Esophagus squamous epithelium (tissue), 5 donors: ENCODE data around the gene CAPZB. TPM values are rescaled to one million over a fixed set of nuclear protein-coding genes. Genes with fewer than 3 reads are reported as not detected.
A peak's percentile ranks its signal among the peaks of the same experiment; 100 is the strongest.
"Not testable (repeated sequence)": the region's sequence is repeated elsewhere in the genome, so short reads cannot be mapped to it uniquely, and the experiment has no call there.

ENCODE experiments used
- DNase-seq: peaks from one replicate; lab custom pipeline; 2025; lab: John Stamatoyannopoulos, UW
- H3K27ac ChIP-seq, 4 donors: fragments of 200-600 bp; sonication (generic); one replicate each; pipeline ENCODE4 v1.5.1; 2016 to 2019; ENCODE audit warnings: mild to moderate bottlenecking in 1 of 4
- H3K27me3 ChIP-seq, 4 donors: fragments of 200-600 bp; sonication (generic); 1 replicate in 3 of 4; 2 replicates in 1 of 4; pipeline versions ENCODE4 v1.5.1 to v1.6.0; 2017 to 2021; ENCODE audit warnings: antibody characterized with exemption in 1 of 4
- H3K36me3 ChIP-seq, 3 donors: fragments of 200-600 bp; sonication (generic); one replicate each; pipeline ENCODE4 v1.5.1; 2016 to 2019
- H3K4me1 ChIP-seq, 3 donors: fragments of 200-600 bp; sonication (generic); one replicate each; pipeline ENCODE4 v1.5.1; 2017 to 2019
- H3K4me3 ChIP-seq, 4 donors: fragments of 200-600 bp; sonication (generic); 1 replicate in 3 of 4; 2 replicates in 1 of 4; pipeline ENCODE4 v1.5.1; 2016 to 2019; ENCODE audit warnings: mild to moderate bottlenecking in 2 of 4, moderate library complexity in 1 of 4
- H3K9me3 ChIP-seq, 3 donors: fragments of 200-600 bp; sonication (generic); one replicate each; pipeline ENCODE4 v1.5.1; 2016 to 2019
- POLR2A ChIP-seq, 4 donors: fragments of 450-650 bp; IDR thresholded peaks; one replicate each; pipeline ENCODE4 v1.6.1; 2017; ENCODE audit warnings: antibody characterized with exemption in 4 of 4, mild to moderate bottlenecking in 4 of 4, moderate library complexity in 3 of 4
- WGBS, 2 donors: methylation state at CpG; one replicate each; pipeline ENCODE4 v1.1.5; 2018; 5-methylcytosine and 5-hydroxymethylcytosine counted together
- intact Hi-C: fragments of 100-400 bp; cut with DNase I; formaldehyde crosslinking; loops from one replicate; pipeline ENCODE4 v1.15.0; 2022
- total RNA-seq, 4 donors: library from RNA; depleted of rRNA; stranded (reverse); fragments of >200 nt; gene quantifications; one replicate each; pipeline ENCODE4 v1.1.0, GENCODE V29; 2016
- TF ChIP-seq, protein P1 (sequence below), 6 experiments: fragments of 450-650 bp in 4 of 6; fragments of 200-600 bp in 2 of 6; sonication (generic) in 2 of 6; IDR thresholded peaks; one replicate each; pipeline ENCODE4 v1.5.1; 2016 to 2019; ENCODE audit warnings: antibody characterized with exemption in 6 of 6, mild to moderate bottlenecking in 4 of 6, moderate library complexity in 4 of 6
- donor health status: DM: yes; HTN: yes; CAD: no.

Gene CAPZB
- total RNA-seq, 4 donors from 2014 or later: 89.4 to 146 (median 126) TPM

DNA sequence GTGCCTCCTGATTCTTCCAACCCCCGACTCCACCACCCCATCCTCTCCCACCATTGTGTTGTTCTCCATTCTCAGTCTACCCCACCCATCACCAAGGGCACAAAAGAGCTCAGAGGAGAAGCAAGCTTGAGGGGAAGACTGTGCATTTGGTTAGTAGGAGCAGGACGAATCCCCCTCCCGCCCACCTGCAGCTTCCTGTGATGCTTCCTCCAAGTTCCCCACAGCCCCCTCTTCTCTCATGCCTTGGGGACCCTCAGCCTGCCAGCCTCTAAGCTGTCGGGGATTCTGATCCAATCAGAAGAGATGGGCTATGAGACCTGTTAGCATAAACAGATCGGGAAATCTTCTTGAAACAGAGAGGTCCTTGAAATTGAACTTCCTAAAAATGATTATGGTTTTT lies 22.2 kb upstream of the CAPZB start:
- intact Hi-C loops: no loop called here
- H3K27me3 ChIP-seq: no peaks in the 10 kb centered on the region
- no peaks in the 10 kb centered on the region for H3K9me3 ChIP-seq
- H3K4me1 ChIP-seq: peaks cover 6 to 42% (median 20%) of the 10 kb centered on the region in 3 donors
- H3K27ac ChIP-seq: peak overlapping the region in 3 of 4 donors; percentile 68 to 86 (median 70)
- no peak for DNase-seq
- H3K4me3 ChIP-seq: no peak overlapping the region
- no peaks in the 10 kb centered on the region for H3K36me3 ChIP-seq
- 75 to 81% methylated on average over 5 of the region's 5 CpGs for WGBS, 2 donors
- no peak for TF ChIP-seq POLR2A (IDR thresholded peaks at IDR 0.05)
- TF ChIP-seq, protein P1, sequence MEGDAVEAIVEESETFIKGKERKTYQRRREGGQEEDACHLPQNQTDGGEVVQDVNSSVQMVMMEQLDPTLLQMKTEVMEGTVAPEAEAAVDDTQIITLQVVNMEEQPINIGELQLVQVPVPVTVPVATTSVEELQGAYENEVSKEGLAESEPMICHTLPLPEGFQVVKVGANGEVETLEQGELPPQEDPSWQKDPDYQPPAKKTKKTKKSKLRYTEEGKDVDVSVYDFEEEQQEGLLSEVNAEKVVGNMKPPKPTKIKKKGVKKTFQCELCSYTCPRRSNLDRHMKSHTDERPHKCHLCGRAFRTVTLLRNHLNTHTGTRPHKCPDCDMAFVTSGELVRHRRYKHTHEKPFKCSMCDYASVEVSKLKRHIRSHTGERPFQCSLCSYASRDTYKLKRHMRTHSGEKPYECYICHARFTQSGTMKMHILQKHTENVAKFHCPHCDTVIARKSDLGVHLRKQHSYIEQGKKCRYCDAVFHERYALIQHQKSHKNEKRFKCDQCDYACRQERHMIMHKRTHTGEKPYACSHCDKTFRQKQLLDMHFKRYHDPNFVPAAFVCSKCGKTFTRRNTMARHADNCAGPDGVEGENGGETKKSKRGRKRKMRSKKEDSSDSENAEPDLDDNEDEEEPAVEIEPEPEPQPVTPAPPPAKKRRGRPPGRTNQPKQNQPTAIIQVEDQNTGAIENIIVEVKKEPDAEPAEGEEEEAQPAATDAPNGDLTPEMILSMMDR (IDR thresholded peaks at IDR 0.05): no peak

DNA sequence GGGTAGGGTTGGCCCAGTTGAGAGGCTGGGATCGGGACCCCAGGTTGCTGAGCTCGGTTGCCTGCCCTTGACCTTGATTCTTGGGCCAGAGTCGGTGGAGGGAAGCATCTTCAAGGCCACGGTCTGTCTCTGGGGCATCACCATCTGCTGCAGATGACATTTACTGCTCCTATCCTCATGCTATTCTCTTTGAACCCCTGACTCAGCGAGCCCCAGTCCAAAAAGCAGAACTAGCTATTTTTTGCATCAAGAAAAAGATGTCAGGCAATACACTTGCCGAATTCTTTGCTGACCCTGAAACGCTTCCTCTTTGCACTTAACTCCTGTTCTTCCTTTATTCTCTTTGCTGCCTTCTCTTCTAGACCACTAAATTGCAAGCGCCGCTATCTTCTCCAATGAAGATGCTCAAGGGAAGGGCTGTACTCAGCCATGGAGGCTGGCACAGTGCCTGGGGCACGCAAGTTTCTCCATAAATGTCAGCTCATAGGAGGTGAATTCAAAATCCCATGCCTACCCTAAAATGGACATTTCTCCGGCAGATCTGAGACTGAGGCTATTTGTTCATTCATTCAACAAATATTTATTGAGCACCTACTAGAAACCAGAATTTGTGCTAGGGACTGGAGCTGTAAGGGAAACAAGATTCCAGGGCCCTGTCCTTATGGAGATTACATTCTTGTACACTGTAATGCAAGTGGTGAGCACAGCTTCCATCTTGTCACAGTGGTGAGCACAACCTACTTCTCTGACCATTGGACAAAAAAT lies 20.5 kb upstream of the CAPZB start:
- peak overlapping the region; percentile 59 to 93 (median 78) for H3K27ac ChIP-seq
- H3K4me1 ChIP-seq: peaks cover 6 to 42% (median 20%) of the 10 kb centered on the region in 3 donors
- no peak for TF ChIP-seq POLR2A (IDR thresholded peaks at IDR 0.05)
- TF ChIP-seq, protein P1 (IDR thresholded peaks at IDR 0.05): no peak
- WGBS, 2 donors: 45 to 72% methylated on average over 9 to 10 of the region's 11 CpGs
- no peaks in the 10 kb centered on the region for H3K27me3 ChIP-seq
- intact Hi-C loops: no loop called here
- H3K36me3 ChIP-seq: no peaks in the 10 kb centered on the region
- H3K4me3 ChIP-seq: peak overlapping the region in 2 of 4 donors; percentile 0 to 36
- no peak for DNase-seq
- H3K9me3 ChIP-seq: no peaks in the 10 kb centered on the region

DNA sequence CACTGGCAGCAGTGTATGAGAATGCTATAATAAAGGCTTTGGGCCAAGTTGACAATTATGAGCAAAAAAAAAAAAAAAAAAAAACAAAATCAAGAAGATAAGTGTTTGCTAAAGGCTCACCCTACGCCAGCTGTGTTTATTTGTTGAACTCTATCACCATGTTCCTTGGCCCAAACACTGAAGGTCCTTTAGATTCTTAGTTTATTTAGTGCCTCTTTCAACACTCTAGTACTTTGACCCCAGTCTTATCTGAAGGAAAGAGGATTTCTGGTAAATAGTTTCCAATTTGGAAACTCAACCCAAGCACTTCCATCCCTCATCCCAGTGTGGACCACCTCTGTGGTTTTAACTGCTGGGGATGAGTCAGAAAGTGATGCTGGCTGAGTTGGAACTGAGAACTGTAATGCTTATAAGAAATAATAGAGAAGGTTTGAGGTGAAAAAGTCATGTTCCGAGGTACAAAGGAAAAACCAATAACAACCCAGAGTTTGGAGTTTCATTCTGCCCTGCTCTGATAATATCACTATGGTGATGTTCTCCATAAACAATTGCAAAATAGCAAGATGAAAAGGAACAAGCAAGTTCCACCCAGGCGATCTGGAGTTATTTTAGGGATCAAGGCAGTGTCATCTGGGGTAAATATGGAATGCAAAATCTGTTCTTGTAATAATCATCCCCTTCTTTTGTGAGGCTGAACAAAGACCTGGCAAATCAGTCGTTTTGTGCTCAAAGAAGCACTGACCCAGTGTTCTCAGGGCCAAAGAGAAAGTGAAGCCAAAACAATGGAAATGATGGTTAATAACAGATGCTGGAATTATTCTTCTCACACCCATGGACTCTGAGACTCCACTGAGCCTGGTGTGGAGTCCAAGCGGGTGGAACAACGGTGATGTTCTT lies 19.7 kb upstream of the CAPZB start:
- H3K27ac ChIP-seq: peak overlapping the region; percentile 59 to 93 (median 78)
- H3K4me3 ChIP-seq: peak overlapping the region in 2 of 4 donors; percentile 0 to 36
- no peaks in the 10 kb centered on the region for H3K36me3 ChIP-seq
- H3K27me3 ChIP-seq: no peaks in the 10 kb centered on the region
- no peak for DNase-seq
- TF ChIP-seq, protein P1 (IDR thresholded peaks at IDR 0.05): no peak
- no peak for TF ChIP-seq POLR2A (IDR thresholded peaks at IDR 0.05)
- no peaks in the 10 kb centered on the region for H3K9me3 ChIP-seq
- H3K4me1 ChIP-seq: peaks cover 6 to 39% (median 20%) of the 10 kb centered on the region in 3 donors
- 29 to 44% methylated on average over 6 of the region's 6 CpGs for WGBS, 2 donors
- intact Hi-C loops: no loop called here

GRCh38 chr1:19502284-19502683 lies 16.9 kb upstream of the CAPZB start:
- intact Hi-C loops, H3K9me3 ChIP-seq, DNase-seq, H3K36me3 ChIP-seq, H3K4me3 ChIP-seq, H3K27me3 ChIP-seq: not testable (repeated sequence)
- Histone ChIP-seq H3K27ac (peak overlapping the region in 2 of 4 donors; percentile 26 to 39), H3K4me1 (peaks cover 6 to 26% (median 18%) of the 10 kb centered on the region in 3 donors)
- WGBS, 2 donors: 65 to 68% methylated on average over 6 of the region's 6 CpGs

DNA sequence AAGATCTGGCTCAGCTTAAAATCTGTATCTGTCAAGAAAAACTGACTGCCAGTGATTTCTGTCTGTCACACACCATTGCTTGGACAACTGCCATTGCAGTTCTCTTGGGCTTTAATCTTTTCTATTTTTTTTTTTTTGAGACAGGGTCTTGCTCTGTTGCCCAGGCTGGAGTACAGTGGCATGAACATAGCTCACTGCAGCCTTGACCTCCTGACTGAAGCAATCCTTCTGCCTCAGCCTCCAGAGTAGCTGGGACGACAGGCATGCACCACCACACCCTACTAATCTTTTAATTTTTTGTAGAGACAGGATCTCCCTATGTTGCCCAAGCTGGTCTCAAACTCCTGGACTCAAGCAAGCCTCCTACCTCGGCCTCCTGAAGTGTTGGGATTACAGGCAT lies 14.5 kb upstream of the CAPZB start:
- H3K36me3 ChIP-seq, H3K27ac ChIP-seq, H3K9me3 ChIP-seq, H3K4me3 ChIP-seq, intact Hi-C loops, H3K27me3 ChIP-seq, DNase-seq: not testable (repeated sequence)
- H3K4me1 ChIP-seq: peaks cover 0 to 28% (median 7%) of the 10 kb centered on the region in 3 donors
- 82 to 90% methylated on average over 1 to 2 of the region's 2 CpGs for WGBS, 2 donors

DNA sequence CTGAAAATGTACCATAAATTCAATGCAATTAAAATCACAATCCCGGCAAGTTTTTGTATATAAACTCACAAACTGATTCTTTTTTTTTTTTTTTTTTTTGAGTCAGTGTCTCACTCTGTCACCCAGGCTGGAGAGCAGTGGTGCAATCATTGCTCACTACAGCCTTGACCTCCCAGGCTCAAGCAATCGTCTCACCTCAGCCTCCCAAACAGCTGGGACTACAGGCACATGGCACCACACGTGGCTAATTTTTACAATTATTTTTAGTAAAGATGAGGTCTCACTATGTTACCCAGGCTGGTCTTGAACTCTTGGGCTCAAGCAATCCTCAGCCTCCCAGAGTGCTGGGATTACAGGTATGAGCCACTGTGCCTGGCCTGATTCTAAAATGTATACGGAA lies 12.1 kb upstream of the CAPZB start:
- H3K27ac ChIP-seq, intact Hi-C loops, DNase-seq, H3K36me3 ChIP-seq, H3K27me3 ChIP-seq, H3K4me3 ChIP-seq, H3K9me3 ChIP-seq: not testable (repeated sequence)
- WGBS, 2 donors: 61 to 79% methylated on average over 4 of the region's 4 CpGs
- H3K4me1 ChIP-seq: peaks cover 0 to 28% (median 7%) of the 10 kb centered on the region in 3 donors
